OCI-LY7 (cell line): ENCODE results near the gene AUTS2. TPM values are rescaled to one million over a fixed set of nuclear protein-coding genes. Genes with fewer than 3 reads are reported as not detected.
A peak's percentile ranks its signal among the peaks of the same experiment; 100 is the strongest.

Experiments used
- BruUV-seq: library from RNA; stranded (reverse); fragments of 400-500 nt; replicated peaks from 2 replicates; lab custom pipeline; 2021; lab: Mats Ljungman, UMichigan
- CTCF ChIA-PET: fragments of 300-600 bp; sonication (Branson Sonifier 250); formaldehyde crosslinking; loops from one replicate; lab custom pipeline; 2022; ENCODE audit warnings: antibody characterized with exemption; ENCODE audit not compliant: unreplicated experiment; lab: Charles Lee
- POLR2A ChIA-PET: fragments of 300-600 bp; sonication (Branson Sonifier 250); formaldehyde crosslinking; loops from one replicate; lab custom pipeline; 2022; ENCODE audit warnings: antibody characterized with exemption; lab: Charles Lee
- DNase-seq: peaks from one replicate; pipeline ENCODE4 v3.0.0-alpha.2; 2015; ENCODE audit warnings: low spot score
- H2AFZ ChIP-seq: fragments of 200-600 bp; sonication (generic), shearing (Covaris generic); 2 replicates; pipeline ENCODE4 v1.6.1; 2014; ENCODE audit warnings: mild to moderate bottlenecking, antibody characterized with exemption, low read length, moderate library complexity
- H3K27ac ChIP-seq: fragments of 200-600 bp; sonication (generic); 2 replicates; pipeline ENCODE4 v1.5.1; 2014; ENCODE audit warnings: mixed run types, low read depth, mild to moderate bottlenecking, moderate library complexity, low read length, inconsistent platforms; ENCODE audit not compliant: poor library complexity, severe bottlenecking
- H3K36me3 ChIP-seq: fragments of 200-600 bp; sonication (generic); 2 replicates; pipeline ENCODE4 v1.6.1; 2014; ENCODE audit warnings: mild to moderate bottlenecking, antibody characterized with exemption, low read length, moderate library complexity, mixed read lengths; ENCODE audit not compliant: insufficient read depth
- H3K4me1 ChIP-seq: fragments of 200-600 bp; sonication (generic); 2 replicates; pipeline ENCODE4 v1.5.1; 2014; ENCODE audit warnings: mild to moderate bottlenecking, low read length; ENCODE audit not compliant: insufficient read depth, poor library complexity, severe bottlenecking
- H3K4me2 ChIP-seq: fragments of 200-600 bp; sonication (generic); 2 replicates; pipeline ENCODE4 v1.6.1; 2014; ENCODE audit warnings: mild to moderate bottlenecking, low read length
- H3K4me3 ChIP-seq: fragments of 200-600 bp; sonication (generic); 2 replicates; pipeline ENCODE4 v1.5.1; 2014; ENCODE audit warnings: mild to moderate bottlenecking, low read depth, low read length; ENCODE audit not compliant: poor library complexity, severe bottlenecking
- H3K79me2 ChIP-seq: fragments of 200-600 bp; sonication (generic); 2 replicates; pipeline ENCODE4 v1.6.1; 2016; ENCODE audit warnings: low read depth, mild to moderate bottlenecking, low read length, moderate library complexity, mixed read lengths; ENCODE audit not compliant: insufficient read depth
- H3K9me2 ChIP-seq: fragments of 200-600 bp; sonication (generic); 2 replicates; pipeline ENCODE4 v1.6.1; 2016; ENCODE audit warnings: mild to moderate bottlenecking, low read length, mixed read lengths; ENCODE audit not compliant: insufficient read depth
- H3K9me3 ChIP-seq: fragments of 200-600 bp; sonication (generic); 2 replicates; pipeline ENCODE4 v1.6.1; 2014; ENCODE audit warnings: mild to moderate bottlenecking, mixed run types, low read length, mixed read lengths
- H4K20me1 ChIP-seq: fragments of 200-600 bp; sonication (generic); 2 replicates; pipeline ENCODE4 v1.6.1; 2014; ENCODE audit warnings: mild to moderate bottlenecking, antibody characterized with exemption, low read length, moderate library complexity, mixed read lengths; ENCODE audit not compliant: insufficient read depth
- CTCF ChIP-seq: fragments of 200-600 bp; sonication (generic); conservative IDR thresholded peaks from 2 replicates; pipeline ENCODE4 v1.5.1; 2014; ENCODE audit warnings: mild to moderate bottlenecking, antibody characterized with exemption, low read length, moderate library complexity, mixed read lengths
- EZH2phosphoT487 ChIP-seq: fragments of 200-600 bp; sonication (generic); IDR thresholded peaks from 2 replicates; pipeline ENCODE4 v1.6.1; 2018; ENCODE audit warnings: low read depth, borderline replicate concordance, mild to moderate bottlenecking, mixed run types, antibody characterized with exemption, low read length, moderate library complexity, mixed read lengths
- intact Hi-C: fragments of 100-400 bp; cut with micrococcal nuclease; formaldehyde crosslinking; loops from one replicate; pipeline ENCODE4 v1.10.0; 2022; ENCODE audit not compliant: unreplicated experiment
- total RNA-seq, 2 experiments: library from RNA; depleted of rRNA in 1 of 2; stranded (reverse); fragments of >200 nt in 1 of 2; shearing (Covaris generic) in 1 of 2; gene quantifications; 2 replicates each; pipeline ENCODE4 v1.2.3, GENCODE V29; 2014 to 2022

The AUTS2 gene
- total RNA-seq, 2 experiments from 2014 or later: 37.9 to 78.5 TPM

GRCh38 chr7:69619635-69620034 lies 21.4 kb downstream of the AUTS2 start:
- Histone ChIP-seq H4K20me1 (peaks cover 34% of the 10 kb centered on the region), H3K4me2 (peak overlapping the region; percentile 11; the same call in 1 of the 2 replicates), H3K79me2 (peaks cover 94% of the 10 kb centered on the region), H3K27ac (no peak overlapping the region), H3K36me3 (no peaks in the 10 kb centered on the region), H2AFZ (no peak overlapping the region), H3K4me3 (no peak overlapping the region), H3K9me3 (no peaks in the 10 kb centered on the region), H3K4me1 (peaks cover 59% of the 10 kb centered on the region), H3K9me2 (no peaks in the 10 kb centered on the region)
- DNase-seq: no peak
- ChIA-PET CTCF (no interaction called here), POLR2A (interaction anchor here (1.0 to 1.8 kb wide), 4 partner anchors 13 to 150 kb away, joined by 3 to 4 read pairs (median 4); no protein-coding TSS in a partner anchor)
- TF ChIP-seq CTCF (no peak), EZH2phosphoT487 (no peak)
- intact Hi-C loops: no loop called here
- no TSS peak for BruUV-seq

- no TSS peak for BruUV-seq
- intact Hi-C loops: no loop called here
- no peaks in the 10 kb centered on the region for H3K9me3 ChIP-seq
- peaks cover 34% of the 10 kb centered on the region for H4K20me1 ChIP-seq
- no peak for DNase-seq
- H3K4me1 ChIP-seq: peaks cover 63% of the 10 kb centered on the region
- TF ChIP-seq CTCF (no peak), EZH2phosphoT487 (no peak)
- ChIA-PET POLR2A (interaction anchor here (0.9 to 1.8 kb wide), 6 partner anchors 17 to 334 kb away, joined by 3 to 4 read pairs (median 3); no protein-coding TSS in a partner anchor), CTCF (no interaction called here)
- H3K4me3 ChIP-seq: no peak overlapping the region
- H3K4me2 ChIP-seq: peak overlapping the region; percentile 11; the same call in 1 of the 2 replicates
- H3K79me2 ChIP-seq: peaks cover 94% of the 10 kb centered on the region
- H3K9me2 ChIP-seq: no peaks in the 10 kb centered on the region
- H3K27ac ChIP-seq: no peak overlapping the region
- no peak overlapping the region for H2AFZ ChIP-seq
- no peaks in the 10 kb centered on the region for H3K36me3 ChIP-seq
Measured at GRCh38 chr7:69620063-69620462, 21.8 kb downstream of the AUTS2 start.

- CTCF ChIA-PET: no interaction called here
Measured at GRCh38 chr7:69620650-69621049, 22.4 kb downstream of the AUTS2 start.

More at GRCh38 chr7:69620650-69621049, 22.4 kb downstream of the AUTS2 start:
- POLR2A ChIA-PET: interaction anchor here (0.9 to 1.8 kb wide), 5 partner anchors 17 to 333 kb away, joined by 3 to 4 read pairs (median 3); no protein-coding TSS in a partner anchor
- BruUV-seq: no TSS peak
- Histone ChIP-seq H3K79me2 (peaks cover 95% of the 10 kb centered on the region), H3K9me3 (no peaks in the 10 kb centered on the region), H3K36me3 (no peaks in the 10 kb centered on the region), H4K20me1 (peaks cover 34% of the 10 kb centered on the region), H2AFZ (no peak overlapping the region), H3K27ac (no peak overlapping the region), H3K4me1 (peaks cover 65% of the 10 kb centered on the region), H3K4me3 (no peak overlapping the region), H3K9me2 (no peaks in the 10 kb centered on the region), H3K4me2 (no peak overlapping the region)
- DNase-seq: no peak
- intact Hi-C loops: no loop called here
- no peak for TF ChIP-seq CTCF
- TF ChIP-seq EZH2phosphoT487: no peak
